Lower leg skin (tissue), 3 donors: ENCODE results near the gene MAPK8IP3.

Source experiments
- CTCF ChIP-seq, 3 donors: fragments of 450-650 bp; IDR thresholded peaks; one replicate each; pipeline ENCODE4 v1.5.1; 2016; ENCODE audit warnings: antibody characterized with exemption in 3 of 3, mild to moderate bottlenecking in 3 of 3, moderate library complexity in 2 of 3
- POLR2A ChIP-seq, 2 donors: fragments of 450-650 bp; IDR thresholded peaks; one replicate each; pipeline ENCODE4 v1.6.1; 2016 to 2017; ENCODE audit warnings: antibody characterized with exemption in 2 of 2, mild to moderate bottlenecking in 1 of 2, moderate library complexity in 1 of 2

GRCh38 chr16:1787322-1788094 lies 81.5 kb downstream of the MAPK8IP3 start:
- no peak for TF ChIP-seq CTCF (IDR thresholded peaks at IDR 0.05)
- no peak for TF ChIP-seq POLR2A (IDR thresholded peaks at IDR 0.05)
